HG03565 (cell line): Measurements from ENCODE around the gene EIF4G3.
"Not testable (repeated sequence)": the region's sequence is repeated elsewhere in the genome, so short reads cannot be mapped to it uniquely, and the experiment has no call there.

Source experiments
- ATAC-seq: cut with Tn5 transposase; IDR thresholded peaks from one replicate; pipeline ENCODE4 v1.9.1; 2021; ENCODE audit warnings: mild to moderate bottlenecking, moderate library complexity; ENCODE audit not compliant: unreplicated experiment

EIF4G3 gene

DNA sequence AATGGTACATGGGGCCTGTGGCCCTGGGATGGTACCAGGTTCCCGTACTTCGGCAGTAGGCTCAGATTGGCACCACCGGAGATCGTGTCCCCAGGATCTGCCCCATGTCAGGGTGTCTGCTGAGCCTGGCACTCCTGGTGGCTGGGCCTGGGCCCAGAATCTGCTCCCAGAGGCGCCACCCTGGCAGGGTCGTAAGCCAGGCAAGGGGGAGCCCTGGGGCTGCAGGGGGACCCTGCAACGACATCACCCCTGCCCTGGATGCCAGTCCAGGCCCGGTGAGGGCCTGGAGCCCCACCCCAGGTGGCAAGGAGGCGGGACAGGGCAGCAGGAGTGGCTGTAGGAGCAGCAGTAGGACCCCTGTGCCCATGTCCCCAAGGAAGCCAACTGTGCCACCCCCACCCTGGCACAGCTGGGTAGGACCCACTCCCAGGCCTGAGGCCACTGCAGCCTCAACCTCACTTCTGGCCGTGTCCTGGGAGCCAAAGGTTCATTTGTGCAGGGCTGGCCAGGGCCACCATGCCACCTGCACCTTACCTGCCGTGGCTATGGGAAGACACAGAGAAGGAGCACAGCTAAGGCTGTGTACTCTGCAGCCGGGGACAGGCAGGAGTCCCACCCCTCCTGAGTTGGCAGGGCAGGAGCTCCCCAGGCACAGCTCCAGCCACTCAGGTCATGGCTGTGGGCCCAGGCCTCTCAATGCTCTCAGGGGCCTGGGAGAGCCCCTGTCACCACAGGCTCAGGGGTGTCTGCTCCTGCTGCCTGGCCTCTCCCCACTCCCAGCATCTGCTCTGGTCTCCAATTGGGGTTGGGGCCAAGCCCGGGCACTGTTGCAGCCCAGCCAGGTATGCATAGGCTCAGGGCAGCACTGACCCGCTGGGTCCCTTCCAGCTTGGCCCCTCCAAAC is 141.7 kb downstream of the EIF4G3 start:
- no peak for ATAC-seq

DNA sequence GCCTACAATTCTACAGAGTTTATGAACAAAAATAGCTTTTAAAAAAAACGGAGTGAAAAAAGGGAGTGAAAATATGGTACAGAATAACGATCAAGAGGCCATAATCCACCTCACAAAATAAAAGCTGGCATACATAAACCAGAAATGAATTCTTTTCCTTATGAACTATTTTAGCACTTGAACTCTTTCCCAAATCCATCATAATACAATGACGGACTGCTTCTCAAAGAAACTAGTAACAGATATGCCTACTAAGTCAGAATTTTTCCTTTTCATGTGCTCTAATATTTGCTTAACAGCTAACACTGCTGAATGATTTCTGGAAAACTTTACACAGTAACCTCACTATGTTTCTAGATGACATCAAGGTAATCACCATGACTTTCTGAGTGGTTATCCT is 144.0 kb downstream of the EIF4G3 start:
- ATAC-seq, result no peak

DNA sequence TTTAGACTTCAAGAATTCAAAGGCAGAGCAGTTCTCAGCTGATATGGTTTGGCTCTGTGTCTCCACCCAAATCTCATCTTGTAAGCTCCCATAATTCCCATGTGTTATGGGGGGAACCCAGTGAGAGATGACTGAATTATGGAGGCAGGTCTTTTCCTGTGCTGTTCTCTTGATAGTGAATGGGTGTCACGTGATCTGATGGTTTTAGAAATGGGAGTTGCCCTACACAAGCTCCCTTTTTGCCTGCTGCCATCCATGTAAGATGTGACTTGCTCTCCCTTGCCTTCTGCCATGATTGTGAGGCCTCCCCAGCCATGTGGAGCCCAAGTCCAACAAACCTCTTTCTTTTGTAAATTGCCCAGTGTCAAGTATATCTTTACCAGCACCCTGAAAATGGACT is 146.5 kb downstream of the EIF4G3 start:
- no peak for ATAC-seq

GRCh38 chr1:21028520-21029145 is 148.1 kb downstream of the EIF4G3 start:
- no peak for ATAC-seq

GRCh38 chr1:21027805-21028204 is 148.9 kb downstream of the EIF4G3 start:
- ATAC-seq, result no peak

GRCh38 chr1:21024918-21025317 is 151.8 kb downstream of the EIF4G3 start:
- ATAC-seq, result no peak

DNA sequence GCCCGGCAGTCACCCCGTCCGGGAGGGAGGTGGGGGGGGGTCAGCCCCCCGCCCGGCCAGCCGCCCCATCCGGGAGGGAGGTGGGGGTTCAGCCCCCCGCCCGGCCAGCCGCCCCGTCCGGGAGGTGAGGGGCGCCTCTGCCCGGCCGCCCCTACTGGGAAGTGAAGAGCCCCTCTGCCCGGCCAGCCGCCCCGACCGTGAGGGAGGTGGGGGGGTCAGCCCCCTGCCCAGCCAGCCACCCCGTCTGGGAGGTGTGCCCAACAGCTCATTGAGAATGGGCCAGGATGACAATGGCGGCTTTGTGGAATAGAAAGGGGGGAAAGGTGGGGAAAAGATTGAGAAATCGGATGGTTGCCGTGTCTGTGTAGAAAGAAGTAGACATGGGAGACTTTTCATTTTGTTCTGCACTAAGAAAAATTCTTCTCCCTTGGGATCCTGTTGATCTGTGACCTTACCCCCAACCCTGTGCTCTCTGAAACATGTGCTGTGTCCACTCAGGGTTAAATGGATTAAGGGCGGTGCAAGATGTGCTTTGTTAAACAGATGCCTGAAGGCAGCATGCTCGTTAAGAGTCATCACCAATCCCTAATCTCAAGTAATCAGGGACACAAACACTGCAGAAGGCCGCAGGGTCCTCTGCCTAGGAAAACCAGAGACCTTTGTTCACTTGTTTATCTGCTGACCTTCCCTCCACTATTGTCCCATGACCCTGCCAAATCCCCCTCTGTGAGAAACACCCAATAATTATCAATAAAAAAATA is 152.4 kb downstream of the EIF4G3 start:
- not testable (repeated sequence) for ATAC-seq

- ATAC-seq, result peak; percentile 83
These were observed 154.2 kb downstream of the EIF4G3 start for GRCh38 chr1:21022279-21023040.

GRCh38 chr1:21021311-21021710 is 155.4 kb downstream of the EIF4G3 start:
- ATAC-seq, result no peak

- no peak for ATAC-seq
These were observed 156.5 kb downstream of the EIF4G3 start for GRCh38 chr1:21020151-21020550.

DNA sequence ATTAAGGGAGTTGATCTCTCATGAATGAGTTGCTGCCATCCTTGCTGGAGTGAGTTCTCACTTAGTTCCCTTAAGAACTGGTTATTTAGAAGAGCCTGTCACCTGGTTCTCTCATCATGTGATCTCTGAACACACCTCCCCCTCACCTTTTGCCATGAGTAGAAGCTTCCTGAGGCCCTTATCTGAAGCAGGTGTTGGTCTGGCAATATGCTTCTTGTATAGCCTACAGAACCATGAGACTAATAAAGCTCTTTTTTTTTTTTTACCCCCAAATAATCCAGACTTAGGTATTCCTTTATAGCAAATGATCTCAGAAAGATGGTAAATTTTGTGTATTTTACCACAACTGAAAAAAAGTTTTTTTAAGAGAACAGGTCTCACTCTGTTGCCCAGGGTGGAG is 158.0 kb downstream of the EIF4G3 start:
- ATAC-seq, result no peak

DNA sequence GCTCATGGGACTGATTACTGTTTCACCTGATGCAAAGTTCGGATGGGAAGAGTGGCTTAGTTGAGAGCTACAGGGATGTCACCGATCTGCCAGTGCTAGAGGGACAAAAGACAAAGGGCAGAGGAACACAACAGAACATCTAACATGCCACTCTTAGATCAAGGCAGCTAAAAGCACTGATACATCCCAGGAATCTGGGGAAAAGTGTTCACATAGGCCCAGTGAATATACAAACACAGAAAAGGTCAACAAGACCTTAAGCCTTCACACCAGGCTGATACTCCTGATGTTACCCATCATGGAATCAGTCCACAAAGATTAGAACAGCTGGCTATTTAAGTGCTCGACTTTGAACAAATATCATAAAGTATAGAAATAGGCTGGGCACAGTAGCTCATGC is 163.2 kb downstream of the EIF4G3 start:
- ATAC-seq, result no peak

- no peak for ATAC-seq
These were observed 163.8 kb downstream of the EIF4G3 start for GRCh38 chr1:21012937-21013336.

DNA sequence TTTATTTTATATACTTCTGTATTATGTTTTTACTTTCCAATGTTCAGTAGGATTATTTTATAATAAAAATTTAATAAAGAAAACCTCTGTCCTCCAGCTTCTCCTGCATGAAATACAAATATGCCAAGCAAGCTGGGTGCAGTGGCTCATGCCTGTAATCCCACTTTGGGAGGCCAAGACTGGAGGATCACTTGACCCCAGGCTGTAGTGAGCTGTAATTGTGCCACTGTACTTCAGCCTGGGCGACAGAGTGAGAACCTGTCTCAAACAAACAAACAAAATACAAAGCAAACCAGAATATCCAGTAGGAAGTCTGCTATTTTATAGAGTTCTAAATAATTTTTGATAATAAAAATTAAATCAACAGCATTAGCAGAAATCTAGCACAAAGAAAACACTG is 168.8 kb downstream of the EIF4G3 start:
- no peak for ATAC-seq

DNA sequence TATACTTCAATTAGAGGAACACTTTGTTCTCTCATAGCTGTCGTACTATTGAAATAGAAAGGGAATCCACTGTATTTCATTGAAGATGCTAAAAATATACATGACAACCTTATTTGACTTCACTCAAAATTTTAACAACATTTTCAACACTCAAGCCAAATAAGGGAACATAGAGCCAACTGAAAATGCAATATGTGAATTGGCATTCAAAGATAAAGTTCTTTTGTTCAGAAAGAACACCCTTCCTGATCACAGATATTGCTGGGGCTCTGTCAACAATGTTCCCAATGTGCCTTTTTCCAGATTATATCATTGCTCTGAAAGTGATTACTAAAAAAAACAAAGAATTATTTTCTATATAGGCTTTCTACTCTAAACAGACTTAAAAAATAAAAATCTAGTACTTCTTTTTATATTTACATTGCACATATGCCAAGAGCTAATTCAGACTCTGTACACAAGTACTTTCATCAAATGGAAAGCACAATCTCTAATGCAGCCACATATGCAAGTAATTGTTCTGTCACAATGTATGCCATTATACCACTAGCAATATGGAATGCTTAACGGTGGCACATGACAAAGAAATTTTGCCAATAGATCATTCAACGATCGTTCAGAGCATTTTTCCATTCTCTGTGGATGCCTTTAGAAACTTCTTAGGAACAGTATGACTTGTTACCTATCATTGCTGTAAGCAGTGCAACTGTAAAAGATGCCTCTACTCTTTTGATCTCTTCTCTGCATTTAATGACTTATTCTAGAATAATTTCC is 171.0 kb downstream of the EIF4G3 start:
- ATAC-seq, result no peak

- no peak for ATAC-seq
These were observed 173.2 kb downstream of the EIF4G3 start for GRCh38 chr1:21003281-21004045.

- no peak for ATAC-seq
These were observed 175.7 kb downstream of the EIF4G3 start for GRCh38 chr1:21001042-21001441.

GRCh38 chr1:21000245-21000594 is 176.5 kb downstream of the EIF4G3 start:
- no peak for ATAC-seq

DNA sequence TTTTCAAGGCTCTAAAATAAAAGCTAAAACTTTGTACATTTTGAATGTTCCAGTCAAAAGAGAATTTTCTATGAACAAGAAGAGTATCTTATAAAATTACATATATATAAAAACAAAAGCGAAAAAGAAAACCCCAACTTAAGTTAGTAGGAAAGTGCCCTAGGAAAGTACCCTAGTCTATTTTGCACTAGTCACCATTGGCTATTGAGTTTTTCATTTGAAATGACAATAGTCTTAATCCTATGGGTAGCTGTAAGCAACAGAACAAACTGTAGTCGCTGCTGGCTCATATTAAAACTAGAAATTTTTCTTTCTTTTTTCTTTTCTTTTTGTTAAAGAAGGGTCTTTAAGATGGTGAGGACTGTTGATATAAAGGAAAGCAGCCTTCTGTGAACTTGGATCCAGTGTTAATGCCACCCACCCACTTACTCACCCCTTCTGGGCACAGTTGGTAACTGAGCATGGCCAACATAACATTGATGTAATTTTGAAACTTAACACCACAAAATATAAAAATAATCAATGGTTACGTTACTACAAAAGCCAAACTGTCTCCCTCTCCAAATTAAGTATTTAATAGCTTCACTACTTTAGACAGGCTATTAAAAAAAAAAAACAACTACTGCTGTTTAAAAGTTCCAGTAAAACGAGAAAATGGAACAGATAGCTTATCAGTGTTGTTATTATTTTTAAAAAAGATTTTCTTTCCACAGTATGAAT is 177.0 kb downstream of the EIF4G3 start:
- no peak for ATAC-seq
